Stimulated activated naive CD8-positive, alpha-beta T cell treated with anti-CD3 and anti-CD28 coated beads, Interleukin-15, Interleukin-2, amounts not matched to agents 100 U/mL and 50 U/mL, for 24 hours (primary cell): Measurements from ENCODE around the gene ZNF562.

Experiments
- ATAC-seq: fragments of 150-1000 bp; cut with Tn5 transposase; one replicate; pipeline ENCODE4 v1.10.0; 2021
- DNase-seq: peaks from one replicate; pipeline ENCODE4 v3.0.0; 2021

The ZNF562 gene

DNA sequence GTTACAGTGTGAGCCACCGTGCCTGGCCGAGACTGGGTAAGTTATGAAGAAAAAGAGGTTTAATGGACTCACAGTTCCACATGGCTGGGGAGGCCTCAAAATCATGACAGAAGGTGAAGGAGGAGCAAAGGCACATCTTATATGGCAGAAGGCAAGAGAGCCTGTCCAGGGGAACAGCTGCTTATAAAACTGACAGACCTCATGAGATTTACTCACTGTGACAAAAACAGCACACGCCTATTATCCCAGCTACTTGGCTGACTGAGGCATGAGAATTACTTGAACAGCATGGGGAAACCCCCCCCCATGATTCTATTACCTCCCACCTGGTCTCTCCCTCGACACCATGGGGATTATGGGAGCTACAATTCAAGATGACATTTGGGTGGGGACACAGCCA, 30.4 kb downstream of the ZNF562 start:
- ATAC-seq: no peak
- DNase-seq: no peak

DNA sequence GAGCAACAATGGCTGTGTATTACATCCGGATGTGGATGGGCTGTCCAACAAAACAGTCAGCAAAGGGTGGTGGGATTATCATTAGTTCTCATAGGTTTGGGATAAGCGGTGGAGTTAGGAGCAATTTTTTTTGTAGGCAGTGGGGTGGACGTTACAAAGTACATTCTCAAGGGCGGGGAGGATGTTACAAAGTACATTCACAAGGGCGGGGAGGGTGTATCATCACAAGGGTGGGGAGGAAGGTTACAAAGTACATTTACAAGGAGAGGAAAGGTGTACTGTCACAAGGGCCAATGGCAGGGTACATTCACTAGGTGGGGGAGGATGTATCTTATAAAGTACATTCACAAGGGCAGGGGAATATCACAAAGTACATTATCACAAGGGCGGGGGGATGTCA, 33.1 kb downstream of the ZNF562 start:
- ATAC-seq: no peak
- no peak for DNase-seq

DNA sequence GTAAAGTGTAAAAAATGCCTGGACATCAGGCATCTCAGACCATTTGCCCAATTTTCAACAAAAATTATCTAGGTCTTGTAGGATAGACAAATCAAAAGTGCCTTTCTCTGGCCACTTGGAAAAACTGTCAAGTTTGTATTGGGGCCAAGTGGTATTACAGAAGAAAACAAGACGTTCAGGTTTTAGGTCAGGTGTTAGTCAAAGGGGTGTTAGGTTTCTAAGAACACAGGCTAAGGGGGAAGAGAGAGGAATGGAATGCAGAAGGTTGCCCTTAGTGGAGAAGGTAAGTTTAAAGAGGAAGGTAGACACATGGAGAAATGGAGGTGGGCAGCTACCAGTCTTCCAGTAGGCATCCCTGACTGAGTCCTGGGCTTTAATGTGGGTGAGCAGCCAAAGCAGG, 33.9 kb downstream of the ZNF562 start:
- ATAC-seq: no peak
- DNase-seq: no peak

DNA sequence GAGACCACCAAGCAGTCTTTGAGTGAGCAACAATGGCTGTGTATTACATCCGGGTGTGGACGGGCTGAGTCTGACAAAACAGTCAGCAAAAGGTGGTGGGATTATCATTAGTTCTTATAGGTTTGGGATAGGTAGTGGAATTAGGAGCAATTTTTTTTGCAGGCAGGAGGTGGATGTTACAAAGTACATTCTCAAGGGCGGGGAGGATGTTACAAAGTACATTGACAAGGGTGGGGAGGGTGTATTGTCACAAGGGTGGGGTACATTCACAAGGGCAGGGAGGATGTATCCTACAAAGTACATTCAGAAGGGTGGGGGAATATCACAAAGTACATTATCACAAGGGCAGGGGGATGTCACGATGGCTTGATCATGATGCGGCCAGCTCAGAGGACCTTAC, 38.9 kb downstream of the ZNF562 start:
- DNase-seq (no peak), ATAC-seq (no peak)

DNA sequence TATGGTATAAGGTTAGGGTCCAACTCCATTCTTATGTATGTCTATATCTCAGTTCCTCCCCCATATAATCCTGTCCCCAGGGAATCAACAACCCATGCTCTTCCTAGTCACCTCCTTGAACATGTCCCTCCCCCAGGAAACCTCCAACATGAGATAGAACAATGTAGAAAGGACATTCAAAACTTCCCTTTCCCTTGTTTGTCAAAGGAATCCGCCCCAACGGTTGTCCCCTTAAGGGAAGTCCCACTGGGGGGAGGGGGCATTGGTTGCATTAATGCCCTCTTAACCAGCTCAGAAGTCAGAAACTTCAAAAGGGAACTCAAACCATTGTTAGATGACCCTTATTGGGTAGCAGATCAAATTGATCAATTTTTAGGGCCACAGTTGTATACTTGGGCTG, 47.0 kb downstream of the ZNF562 start:
- DNase-seq: no peak
- no peak for ATAC-seq

DNA sequence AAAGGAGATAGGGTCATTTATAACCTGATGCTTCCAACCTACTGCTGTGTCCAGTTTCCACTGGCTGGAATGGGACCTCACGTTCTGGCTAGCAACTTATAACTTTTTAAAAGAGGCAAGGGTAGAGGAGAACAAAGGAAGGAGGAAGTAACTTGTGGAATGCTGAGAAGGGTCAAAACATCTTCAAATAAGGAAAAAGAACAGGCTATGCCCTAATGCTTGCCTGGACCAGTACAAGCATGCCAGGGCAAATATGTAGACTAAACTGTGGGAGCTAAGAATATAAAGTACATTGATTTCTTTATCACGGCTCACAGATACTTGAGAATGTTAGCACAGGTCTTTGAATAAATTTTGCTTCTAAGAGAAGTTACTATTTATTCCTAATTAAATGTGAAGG, 52.4 kb downstream of the ZNF562 start:
- ATAC-seq (no peak), DNase-seq (no peak)

DNA sequence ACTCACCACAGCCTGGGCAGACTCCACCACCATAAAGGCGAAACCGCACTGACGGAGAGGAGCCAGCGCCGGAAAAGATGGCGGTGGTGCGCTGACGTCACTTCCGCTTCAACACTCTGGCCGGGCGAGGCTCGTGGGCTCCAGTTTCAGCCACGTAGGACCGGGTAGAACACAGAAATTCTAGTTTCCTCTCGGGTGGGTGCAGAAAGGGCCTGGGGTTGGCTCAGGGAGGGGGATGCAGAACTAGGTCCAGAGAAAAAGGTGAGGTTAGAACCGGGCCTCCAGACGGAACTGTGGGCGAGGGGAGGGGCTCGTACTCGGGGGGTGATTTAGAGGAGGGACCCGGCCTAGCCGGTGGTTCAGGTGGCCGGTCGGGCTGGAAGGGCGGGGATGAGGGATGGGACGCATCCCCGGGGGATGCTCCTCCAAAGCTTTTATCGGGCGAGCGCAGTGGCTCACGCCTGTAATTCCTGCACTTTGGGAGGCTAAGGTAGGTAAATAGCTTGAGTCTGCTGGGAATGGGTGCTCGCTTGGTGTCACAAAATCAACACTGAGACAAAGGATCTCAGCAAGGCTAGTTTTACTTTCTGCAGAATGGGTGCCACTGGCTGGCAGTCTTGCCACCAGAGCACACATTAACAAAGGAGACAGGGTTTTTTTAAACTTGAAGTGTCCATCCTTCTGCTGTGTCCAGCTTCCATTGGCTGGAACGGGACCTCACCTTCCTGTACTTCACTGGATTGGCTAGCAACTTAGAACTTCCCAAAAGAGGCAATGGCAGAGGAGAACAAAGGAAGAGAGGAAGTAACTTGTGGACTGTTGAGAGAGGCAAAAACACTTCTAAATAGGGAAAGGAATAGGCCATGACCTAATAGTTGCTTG, 53.5 kb downstream of the ZNF562 start, which contains the start of gene ZNF561:
ZNF561 (minus strand) TSS at position 77 of the 882 bp plus-strand sequence. CDS start 1,776 bp downstream, outside the sequence.
- DNase-seq (peak; percentile 88), ATAC-seq (peak; percentile 89)

DNA sequence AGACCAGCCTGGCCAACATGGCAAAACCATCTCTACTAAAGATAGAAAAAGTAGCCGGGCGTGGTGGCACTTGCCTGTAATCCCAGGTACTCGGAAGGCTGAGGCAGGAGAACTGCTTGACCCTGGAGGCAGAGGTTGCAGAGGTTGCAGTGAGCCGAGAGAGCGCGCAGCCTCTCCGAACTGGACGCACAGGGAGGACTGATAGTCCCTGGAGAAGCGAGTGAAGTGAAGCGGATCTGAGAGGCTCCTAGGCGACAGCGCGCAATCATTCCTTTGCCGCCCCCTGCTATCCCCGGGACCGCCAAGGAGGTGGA, 54.1 kb downstream of the ZNF562 start:
- no peak for ATAC-seq
- DNase-seq: no peak

DNA sequence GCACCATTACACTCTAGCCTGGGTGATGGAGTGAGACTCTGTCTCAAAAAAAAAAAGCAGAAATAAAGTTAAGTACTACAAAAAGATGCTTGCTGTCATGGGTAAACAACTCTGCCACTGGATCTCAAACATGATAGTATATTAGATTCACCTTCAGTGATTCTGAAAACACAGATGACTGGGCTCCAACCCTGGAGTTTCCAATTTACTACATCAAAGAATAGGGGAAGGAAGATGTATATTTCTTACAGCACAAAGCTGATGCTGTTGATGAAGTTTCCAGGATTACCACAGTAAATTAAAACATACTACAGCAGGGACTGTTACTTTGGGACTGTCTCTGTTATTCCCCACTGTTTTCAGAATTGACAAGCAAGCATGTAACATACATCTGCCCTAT, 59.1 kb downstream of the ZNF562 start:
- DNase-seq (no peak), ATAC-seq (no peak)

DNA sequence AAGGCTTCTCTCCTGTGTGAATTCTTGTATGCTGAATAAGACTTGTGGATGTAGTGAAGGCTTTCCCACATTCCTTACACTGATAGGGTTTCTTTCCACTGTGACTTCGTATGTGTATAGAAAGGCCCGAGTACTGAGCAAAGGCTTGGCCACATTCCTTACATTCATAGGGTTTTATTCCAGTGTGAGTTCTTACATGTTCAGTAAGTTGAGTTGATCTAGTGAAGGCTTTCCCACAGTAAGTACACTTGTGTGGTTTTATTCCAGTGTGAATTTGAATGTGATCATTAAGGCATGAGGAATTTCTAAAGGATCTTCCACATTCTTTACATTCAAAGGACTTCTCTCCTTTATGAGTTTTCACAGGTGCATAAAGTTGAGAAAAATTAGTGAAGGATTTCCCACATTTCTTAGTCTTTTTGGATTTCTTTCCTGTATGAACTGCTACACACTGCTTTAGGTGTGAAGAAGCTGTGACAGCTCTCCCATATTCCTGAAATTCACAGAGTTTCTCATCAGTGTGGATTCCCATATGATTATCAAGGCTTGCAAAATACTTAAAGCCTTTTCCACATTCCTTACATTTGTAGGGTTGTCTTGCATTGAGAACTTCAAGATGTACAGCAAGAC, 64.3 kb downstream of the ZNF562 start:
- no peak for ATAC-seq

DNA sequence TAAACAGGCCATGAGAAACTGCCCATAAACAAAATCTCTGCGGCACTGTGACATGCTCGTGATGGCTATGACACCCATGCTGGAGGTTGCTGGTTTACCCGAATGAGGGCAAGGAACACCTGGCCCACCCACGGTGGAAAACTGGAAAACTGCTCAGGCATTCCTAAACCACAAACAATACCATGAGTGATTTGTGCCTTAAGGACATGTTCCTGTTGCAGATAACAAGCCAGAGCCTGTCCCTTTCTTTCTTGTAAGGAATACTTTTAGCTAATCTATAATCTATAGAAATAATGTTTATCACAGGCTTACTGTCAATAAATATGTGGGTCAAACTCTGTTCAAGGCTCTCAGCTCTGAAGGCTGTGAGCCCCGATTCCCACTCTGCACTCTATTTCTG, 66.0 kb downstream of the ZNF562 start:
- no peak for ATAC-seq
- DNase-seq: no peak

More for the DNA sequence above, 64.3 kb downstream of the ZNF562 start:
- DNase-seq: no peak

DNA sequence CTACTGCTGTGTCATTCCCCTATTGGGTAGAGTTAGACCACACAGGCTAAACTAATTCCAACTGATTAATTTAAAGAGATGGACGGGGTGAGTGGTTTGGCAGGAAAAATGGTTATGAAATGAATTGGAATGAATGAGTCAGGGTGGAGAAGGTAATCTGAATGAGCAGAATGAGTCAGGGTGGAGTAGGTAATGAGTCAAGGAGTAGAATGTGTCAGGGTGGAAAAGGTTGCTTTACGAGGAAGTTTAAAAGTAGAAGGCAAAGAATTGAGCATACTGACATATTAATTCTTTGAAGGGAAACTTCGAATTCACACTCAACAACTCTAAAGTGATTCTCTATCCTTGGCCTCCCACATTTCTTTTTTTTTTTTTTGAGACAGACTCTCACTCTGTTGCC, 77.9 kb downstream of the ZNF562 start:
- peak; percentile 90 for ATAC-seq
- DNase-seq: no peak
